Activated T-helper 2 cell treated with anti-CD3 and anti-CD28 coated beads, Interferon-gamma antibody, Interleukin-2, Interleukin-4, amounts not matched to agents 10 μg/mL and 5 μg/mL and 100 μg/mL, durations not matched to agents 14 hours and 24 hours and 36 hours (primary cell): ENCODE results near the gene UBAC2. TPM values are rescaled to one million over a fixed set of nuclear protein-coding genes. Genes with fewer than 3 reads are reported as not detected.

Source experiments
- DNase-seq: peaks from one replicate; pipeline ENCODE4 v3.0.0; 2021; ENCODE audit warnings: low spot score
- H3K27ac Mint-ChIP-seq: one replicate; pipeline ENCODE4 v1.8.0; 2021; ENCODE audit warnings: mixed read lengths
- H3K27me3 Mint-ChIP-seq: one replicate; pipeline ENCODE4 v1.8.0; 2021; ENCODE audit warnings: low read depth, mixed read lengths
- H3K36me3 Mint-ChIP-seq: one replicate; pipeline ENCODE4 v1.8.0; 2021; ENCODE audit warnings: low read depth, mixed read lengths
- H3K4me1 Mint-ChIP-seq: one replicate; pipeline ENCODE4 v1.8.0; 2021; ENCODE audit warnings: low read depth, mixed read lengths
- H3K4me3 Mint-ChIP-seq: one replicate; pipeline ENCODE4 v1.8.0; 2021; ENCODE audit warnings: low read depth, mild to moderate bottlenecking, moderate library complexity, mixed read lengths
- H3K9me3 Mint-ChIP-seq: one replicate; pipeline ENCODE4 v1.8.0; 2021; ENCODE audit warnings: mixed read lengths
- intact Hi-C: fragments of 100-400 bp; cut with micrococcal nuclease; formaldehyde crosslinking; loops from one replicate; pipeline ENCODE4 v1.15.1; 2023
- total RNA-seq: library from RNA; stranded (reverse); gene quantifications from 2 replicates; pipeline ENCODE4 v1.2.3, GENCODE V29; 2022

UBAC2 gene
- total RNA-seq, 1 donor from 2014 or later, result 55.1 TPM

DNA sequence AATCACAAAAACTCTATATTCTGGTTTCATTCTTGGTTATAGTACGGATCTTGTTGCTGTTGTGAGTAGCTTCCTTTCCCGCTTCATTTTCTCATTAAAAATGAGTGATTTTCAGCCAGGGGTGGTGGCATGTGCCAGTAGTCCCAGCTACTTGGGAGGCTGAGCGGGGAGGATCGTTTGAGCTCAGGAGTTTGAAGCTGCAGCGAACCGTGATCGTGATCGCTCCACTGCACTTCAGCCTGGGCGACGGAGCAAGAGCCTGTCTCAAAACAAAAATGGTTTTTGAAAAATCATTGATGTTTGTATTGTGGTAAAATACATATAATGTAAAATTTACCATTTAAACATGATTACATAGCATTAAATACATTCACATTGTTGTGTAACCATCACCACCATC lies 229.0 kb downstream of the UBAC2 start:
- Mint-ChIP-seq H3K4me3 (no peak overlapping the region), H3K9me3 (no peaks in the 10 kb centered on the region), H3K27ac (no peak overlapping the region), H3K4me1 (peaks cover 59% of the 10 kb centered on the region), H3K36me3 (peaks cover 4% of the 10 kb centered on the region), H3K27me3 (no peaks in the 10 kb centered on the region)
- intact Hi-C loops, result loop anchor here (10.0 kb wide), 2 partner anchors 345 to 555 kb away; no protein-coding TSS in a partner anchor
- DNase-seq, result no peak

DNA sequence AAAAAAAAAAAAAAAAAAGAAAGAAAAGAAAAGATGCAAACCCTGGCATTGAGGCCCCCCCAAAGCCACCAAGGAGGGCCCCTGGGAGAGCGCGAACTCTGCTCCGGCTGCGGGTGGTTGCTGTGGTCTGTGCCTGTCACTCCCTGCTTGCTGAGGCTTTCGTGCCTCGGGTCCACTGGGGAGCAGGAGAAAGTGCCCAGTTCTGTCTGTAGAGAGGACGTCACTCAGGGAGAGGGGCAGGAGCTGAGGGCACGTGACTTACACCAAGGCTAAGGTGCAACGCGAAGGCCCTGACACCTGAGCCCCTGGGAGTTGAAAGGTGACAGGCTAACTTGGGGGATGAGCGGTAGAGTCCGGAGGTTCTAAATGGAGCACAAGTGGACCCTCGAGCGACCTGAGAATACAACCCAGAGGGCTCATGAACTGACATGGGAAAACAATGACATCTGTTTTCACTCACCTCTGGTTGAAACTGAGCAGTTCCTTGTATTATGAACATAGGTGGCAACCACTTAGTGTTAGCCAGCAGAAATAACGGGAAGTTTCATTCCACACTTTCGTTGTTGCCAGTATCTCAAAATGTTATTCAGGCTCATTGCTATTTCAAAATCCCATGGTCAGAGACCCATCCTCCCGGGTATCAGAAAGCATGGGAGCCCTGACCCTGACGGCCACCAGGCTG lies 231.4 kb downstream of the UBAC2 start:
- no peaks in the 10 kb centered on the region for H3K9me3 Mint-ChIP-seq
- H3K36me3 Mint-ChIP-seq, result peaks cover 4% of the 10 kb centered on the region
- DNase-seq, result no peak
- peaks cover 62% of the 10 kb centered on the region for H3K4me1 Mint-ChIP-seq
- peak overlapping the region; percentile 96 for H3K27ac Mint-ChIP-seq
- intact Hi-C loops, result loop anchor here (1.0 to 10.0 kb wide), 6 partner anchors 15 to 557 kb away; no protein-coding TSS in a partner anchor
- H3K27me3 Mint-ChIP-seq, result no peaks in the 10 kb centered on the region
- peak overlapping the region; percentile 46 for H3K4me3 Mint-ChIP-seq

DNA sequence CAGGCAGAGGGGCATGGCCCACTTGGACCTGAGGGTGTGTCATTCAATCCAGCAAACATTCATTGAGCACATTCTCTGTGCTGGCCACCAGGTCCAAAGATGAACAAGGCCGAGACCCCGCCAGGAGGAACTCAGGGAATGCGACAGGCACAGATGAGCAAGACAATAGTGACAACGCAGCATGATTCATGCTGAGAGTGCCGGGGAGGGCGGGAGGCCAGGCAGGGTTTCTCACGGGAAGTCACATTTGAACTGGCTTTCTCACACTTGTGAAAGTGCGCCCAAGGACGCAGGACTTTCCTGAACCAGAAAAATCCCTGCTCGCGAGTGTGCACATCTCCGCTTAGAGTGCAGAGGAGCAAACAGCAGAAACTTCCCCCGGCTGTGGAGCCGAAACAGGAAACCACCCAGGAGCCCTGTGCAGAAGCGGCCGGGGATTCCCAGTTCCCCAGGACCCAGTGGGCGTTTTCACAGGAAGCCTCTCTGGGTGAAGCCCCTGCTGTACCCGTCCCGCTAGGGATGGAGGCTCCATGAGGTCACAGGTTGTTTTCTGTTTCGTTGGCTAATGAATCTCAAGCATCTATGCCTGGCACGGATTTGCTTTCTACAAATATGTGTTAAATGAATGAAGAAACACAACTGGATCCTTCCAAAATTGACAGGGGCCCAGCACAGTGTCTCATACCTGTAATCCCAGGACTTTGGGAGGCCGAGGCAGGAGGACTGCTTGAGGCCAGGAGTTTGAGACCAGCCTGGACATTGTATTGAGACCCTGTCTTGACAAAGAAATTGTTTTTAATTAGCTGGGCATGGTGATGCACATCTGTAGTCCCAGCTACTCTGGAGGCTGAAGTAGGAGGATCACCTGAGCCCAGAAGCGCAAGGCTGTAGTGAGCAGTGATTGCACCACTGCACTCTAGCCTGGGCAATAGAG lies 232.2 kb downstream of the UBAC2 start:
- peak overlapping the region; percentile 76 for H3K4me3 Mint-ChIP-seq
- peak; percentile 66 for DNase-seq
- no peaks in the 10 kb centered on the region for H3K9me3 Mint-ChIP-seq
- peak overlapping the region; percentile 96 for H3K27ac Mint-ChIP-seq
- intact Hi-C loops, result loop anchor here (1.0 to 10.0 kb wide), 7 partner anchors 16 to 558 kb away; no protein-coding TSS in a partner anchor
- peaks cover 66% of the 10 kb centered on the region for H3K4me1 Mint-ChIP-seq
- no peaks in the 10 kb centered on the region for H3K27me3 Mint-ChIP-seq
- H3K36me3 Mint-ChIP-seq, result peaks cover 2% of the 10 kb centered on the region

DNA sequence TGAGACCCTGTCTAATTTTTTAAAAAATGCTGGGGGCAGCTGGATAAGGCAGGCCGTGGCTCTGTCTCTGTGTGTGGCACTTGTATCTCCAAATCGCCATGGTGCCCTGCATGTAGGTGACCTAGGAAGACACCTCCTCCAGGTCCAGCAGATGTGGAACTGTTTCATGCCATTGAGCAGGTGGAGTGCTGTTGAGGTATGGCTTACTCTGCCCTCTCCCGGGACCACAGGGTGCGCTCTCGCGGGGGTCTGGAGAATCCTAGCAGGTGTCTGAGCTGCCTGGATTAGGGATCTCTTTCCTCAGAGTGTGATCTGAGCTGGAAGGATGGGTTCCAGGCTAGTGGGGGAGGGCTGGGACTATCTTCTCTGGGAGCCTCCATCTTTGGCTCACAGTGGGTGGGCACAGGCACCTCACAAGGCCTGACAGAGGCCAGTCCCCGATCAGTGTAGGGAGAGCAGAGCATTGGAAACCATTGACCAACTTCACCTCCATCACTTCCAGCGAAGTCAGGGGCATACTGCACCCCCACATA lies 233.0 kb downstream of the UBAC2 start:
- H3K4me3 Mint-ChIP-seq, result peak overlapping the region; percentile 76
- intact Hi-C loops, result loop anchor here (1.0 to 10.0 kb wide), 10 partner anchors 8 to 559 kb away; no protein-coding TSS in a partner anchor
- peaks cover 67% of the 10 kb centered on the region for H3K4me1 Mint-ChIP-seq
- H3K27ac Mint-ChIP-seq, result peak overlapping the region; percentile 96
- H3K36me3 Mint-ChIP-seq, result no peaks in the 10 kb centered on the region
- no peaks in the 10 kb centered on the region for H3K9me3 Mint-ChIP-seq
- no peak for DNase-seq
- peaks cover 3% of the 10 kb centered on the region for H3K27me3 Mint-ChIP-seq

DNA sequence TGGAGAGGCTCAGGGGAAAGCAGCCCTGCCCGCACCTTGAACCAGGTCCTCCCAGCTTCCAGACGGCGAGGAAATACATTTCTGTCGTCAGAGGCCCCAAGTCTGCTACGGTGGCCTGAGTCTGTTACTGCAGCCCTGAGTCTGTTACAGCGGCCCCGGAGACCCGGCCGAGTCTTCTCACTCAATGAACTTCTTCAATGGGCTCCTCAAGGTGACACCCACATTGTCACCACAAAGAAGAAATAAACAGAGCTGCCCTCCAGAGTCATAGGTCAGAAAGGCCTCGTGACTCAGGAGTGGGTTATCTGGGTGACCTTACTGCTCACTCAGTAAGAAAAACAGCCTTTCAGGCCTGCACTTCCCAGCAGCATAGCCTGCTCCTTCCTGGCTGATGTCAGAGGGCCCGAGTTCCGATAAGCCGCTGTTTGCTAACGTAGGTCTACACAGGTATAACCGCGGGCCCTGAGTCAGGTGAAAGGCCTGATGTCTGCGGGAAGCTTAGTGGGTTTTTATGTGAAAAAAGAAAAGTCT lies 233.7 kb downstream of the UBAC2 start:
- Mint-ChIP-seq H3K36me3 (no peaks in the 10 kb centered on the region), H3K27me3 (peaks cover 6% of the 10 kb centered on the region), H3K4me1 (peaks cover 71% of the 10 kb centered on the region), H3K4me3 (peak overlapping the region; percentile 76), H3K27ac (peak overlapping the region; percentile 96), H3K9me3 (no peaks in the 10 kb centered on the region)
- DNase-seq, result peak; percentile 53
- intact Hi-C loops, result loop anchor here (1.0 to 10.0 kb wide), 7 partner anchors 9 to 560 kb away; no protein-coding TSS in a partner anchor

DNA sequence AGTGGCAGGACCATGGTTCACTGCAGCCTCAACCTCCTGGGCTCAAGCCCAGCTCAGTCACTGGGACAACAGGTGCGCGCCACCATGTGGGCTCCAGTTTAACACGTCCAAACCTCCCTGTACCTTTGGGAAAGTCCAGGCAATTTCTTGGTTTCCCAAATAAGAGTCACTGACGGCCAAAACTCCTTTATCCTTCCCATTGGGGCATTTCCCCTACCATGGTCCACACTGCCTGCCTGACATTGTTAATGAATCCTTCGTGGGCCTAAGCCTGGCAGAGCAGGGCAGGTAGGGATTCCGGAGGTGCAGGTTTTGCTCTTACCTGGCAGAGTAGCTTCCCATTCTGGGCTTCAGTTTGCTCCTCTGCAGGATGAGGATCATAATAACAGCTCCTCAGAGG lies 234.5 kb downstream of the UBAC2 start:
- intact Hi-C loops, result loop anchor here (2.0 to 10.0 kb wide), 4 partner anchors 222 to 560 kb away; no protein-coding TSS in a partner anchor
- no peak for DNase-seq

DNA sequence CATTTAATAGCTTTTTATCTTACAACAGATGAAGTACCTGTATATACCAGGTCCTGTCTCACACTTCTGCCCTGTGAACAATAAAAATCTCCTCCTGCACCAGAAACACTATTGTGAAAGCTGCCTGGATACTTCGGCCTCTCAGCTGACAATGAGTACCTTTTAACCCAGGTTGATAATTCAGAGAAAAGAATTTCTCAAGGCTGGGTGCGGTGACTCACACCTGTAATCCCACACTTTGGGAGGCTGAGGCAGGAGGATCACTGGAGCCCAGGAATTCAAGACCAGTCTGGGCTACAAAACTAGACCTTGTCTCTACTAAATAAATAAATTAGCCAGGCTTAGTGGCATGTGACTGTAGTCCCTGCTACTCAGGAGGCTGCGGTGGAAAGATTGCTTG lies 235.3 kb downstream of the UBAC2 start:
- H3K4me1 Mint-ChIP-seq, result peaks cover 68% of the 10 kb centered on the region
- DNase-seq, result no peak
- H3K36me3 Mint-ChIP-seq, result no peaks in the 10 kb centered on the region
- H3K9me3 Mint-ChIP-seq, result no peaks in the 10 kb centered on the region
- peaks cover 19% of the 10 kb centered on the region for H3K27me3 Mint-ChIP-seq
- H3K4me3 Mint-ChIP-seq, result peak overlapping the region; percentile 22
- intact Hi-C loops, result loop anchor here (2.0 to 10.0 kb wide), 5 partner anchors 221 to 561 kb away; no protein-coding TSS in a partner anchor
- peak overlapping the region; percentile 96 for H3K27ac Mint-ChIP-seq

More for the DNA sequence above, 234.5 kb downstream of the UBAC2 start:
- H3K4me3 Mint-ChIP-seq, result peak overlapping the region; percentile 62
- H3K9me3 Mint-ChIP-seq, result no peaks in the 10 kb centered on the region
- H3K27ac Mint-ChIP-seq, result peak overlapping the region; percentile 96
- H3K4me1 Mint-ChIP-seq, result peaks cover 69% of the 10 kb centered on the region
- peaks cover 13% of the 10 kb centered on the region for H3K27me3 Mint-ChIP-seq
- H3K36me3 Mint-ChIP-seq, result no peaks in the 10 kb centered on the region

Other genes starting within 250 kb of the UBAC2 start
- gene DOCK9, start 222.8 kb upstream of the UBAC2 start, total RNA-seq, result 36.0 and 40.7 TPM in 2 replicates
- 7.4 and 8.4 TPM in 2 replicates for gene GPR18, start 57.5 kb downstream of the UBAC2 start, total RNA-seq
- gene GPR183, start 106.5 kb downstream of the UBAC2 start, total RNA-seq, result 143 and 147 TPM in 2 replicates